ENCODE results near the gene RYR2. TPM values are rescaled to one million over a fixed set of nuclear protein-coding genes. Genes with fewer than 3 reads are reported as not detected.

Gene RYR2
- total RNA-seq, 1 donor from 2014 or later: not detected

GRCh38 chr1:237000191-237000590 is 41.8 kb upstream of the RYR2 start:
- DNase-seq (ENCODE audit: low read depth): no peak
- Histone ChIP-seq H3K36me3 (ENCODE audit: control insufficient read depth, insufficient read depth, low read length) (no peaks in the 10 kb centered on the region), H3K27me3 (ENCODE audit: control insufficient read depth, insufficient read depth, low read length) (no peaks in the 10 kb centered on the region), H3K4me3 (ENCODE audit: low read depth, low read length) (no peak overlapping the region)
- TF ChIP-seq CTCF (IDR thresholded peaks at IDR 0.05; ENCODE audit: insufficient read depth, low read length, poor library complexity, severe bottlenecking): no peak

- TF ChIP-seq CTCF (IDR thresholded peaks at IDR 0.05; ENCODE audit: insufficient read depth, low read length, poor library complexity, severe bottlenecking): no peak
- Histone ChIP-seq H3K36me3 (ENCODE audit: control insufficient read depth, insufficient read depth, low read length) (no peaks in the 10 kb centered on the region), H3K27me3 (ENCODE audit: control insufficient read depth, insufficient read depth, low read length) (no peaks in the 10 kb centered on the region), H3K4me3 (ENCODE audit: low read depth, low read length) (no peak overlapping the region)
- DNase-seq (ENCODE audit: low read depth): no peak
Observed at GRCh38 chr1:237003516-237003915, 38.5 kb upstream of the RYR2 start.

- no peak for TF ChIP-seq CTCF (IDR thresholded peaks at IDR 0.05; ENCODE audit: insufficient read depth, low read length, poor library complexity, severe bottlenecking)
- H3K27me3 ChIP-seq (ENCODE audit: control insufficient read depth, insufficient read depth, low read length): no peaks in the 10 kb centered on the region
- no peaks in the 10 kb centered on the region for H3K36me3 ChIP-seq (ENCODE audit: control insufficient read depth, insufficient read depth, low read length)
- DNase-seq (ENCODE audit: low read depth): no peak
- no peak within 1 kb of the TSS for H3K4me3 ChIP-seq (ENCODE audit: low read depth, low read length)
Observed at GRCh38 chr1:237004116-237004515, 37.9 kb upstream of the RYR2 start, which contains the start of gene MT1HL1. Gene MT1HL1, minus strand, starts transcription at chr1:237004441. Its CDS starts 69 bp downstream, at chr1:237004372.

- H3K27me3 ChIP-seq (ENCODE audit: control insufficient read depth, insufficient read depth, low read length): no peaks in the 10 kb centered on the region
- H3K36me3 ChIP-seq (ENCODE audit: control insufficient read depth, insufficient read depth, low read length): no peaks in the 10 kb centered on the region
- H3K4me3 ChIP-seq (ENCODE audit: low read depth, low read length): no peak overlapping the region
- DNase-seq (ENCODE audit: low read depth): no peak
- no peak for TF ChIP-seq CTCF (IDR thresholded peaks at IDR 0.05; ENCODE audit: insufficient read depth, low read length, poor library complexity, severe bottlenecking)
Observed at GRCh38 chr1:237005674-237006073, 36.3 kb upstream of the RYR2 start.

GRCh38 chr1:237007147-237007881 is 34.7 kb upstream of the RYR2 start:
- DNase-seq (ENCODE audit: low read depth): no peak
- no peak for TF ChIP-seq CTCF (IDR thresholded peaks at IDR 0.05; ENCODE audit: insufficient read depth, low read length, poor library complexity, severe bottlenecking)
- Histone ChIP-seq H3K27me3 (ENCODE audit: control insufficient read depth, insufficient read depth, low read length) (no peaks in the 10 kb centered on the region), H3K36me3 (ENCODE audit: control insufficient read depth, insufficient read depth, low read length) (no peaks in the 10 kb centered on the region), H3K4me3 (ENCODE audit: low read depth, low read length) (no peak overlapping the region)

GRCh38 chr1:237009611-237010010 is 32.4 kb upstream of the RYR2 start:
- no peak for DNase-seq (ENCODE audit: low read depth)
- H3K4me3 ChIP-seq (ENCODE audit: low read depth, low read length): no peak overlapping the region

More at GRCh38 chr1:237009611-237010010, 32.4 kb upstream of the RYR2 start:
- H3K36me3 ChIP-seq (ENCODE audit: control insufficient read depth, insufficient read depth, low read length): no peaks in the 10 kb centered on the region
- H3K27me3 ChIP-seq (ENCODE audit: control insufficient read depth, insufficient read depth, low read length): no peaks in the 10 kb centered on the region
- no peak for TF ChIP-seq CTCF (IDR thresholded peaks at IDR 0.05; ENCODE audit: insufficient read depth, low read length, poor library complexity, severe bottlenecking)
